CD4-positive, CD25-positive, alpha-beta regulatory T cell (primary cell): Measurements from ENCODE around the gene RPS6KA4. TPM values are rescaled to one million over a fixed set of nuclear protein-coding genes. Genes with fewer than 3 reads are reported as not detected.
A peak's percentile ranks its signal among the peaks of the same experiment; 100 is the strongest.

ENCODE experiments used
- ATAC-seq, 2 donors: fragments of 150-1000 bp; cut with Tn5 transposase; one replicate each; pipeline ENCODE4 v1.10.0; 2021; ENCODE audit warnings: low read depth in 2 of 2, moderate number of reproducible peaks in 2 of 2, moderate library complexity in 1 of 2
- DNase-seq, 3 donors: peaks; one replicate each; pipeline versions ENCODE4 v3.0.0 to v3.0.0-alpha.2; 2012 to 2022; ENCODE audit warnings: mixed read lengths in 1 of 3
- H3K27ac ChIP-seq: one replicate; pipeline ENCODE4 v1.7.0; 2013; ENCODE audit warnings: mild to moderate bottlenecking, low read length; ENCODE audit not compliant: insufficient read depth, poor library complexity, severe bottlenecking
- H3K27me3 ChIP-seq: one replicate; pipeline ENCODE4 v1.7.0; 2013; ENCODE audit warnings: low read length; ENCODE audit not compliant: control insufficient read depth, insufficient read depth
- H3K36me3 ChIP-seq: one replicate; pipeline ENCODE4 v1.7.0; 2013; ENCODE audit warnings: mild to moderate bottlenecking, low read length, moderate library complexity; ENCODE audit not compliant: control insufficient read depth, insufficient read depth
- H3K4me1 ChIP-seq: 2 replicates; pipeline ENCODE4 v1.7.0; 2013; ENCODE audit warnings: mild to moderate bottlenecking, low read length; ENCODE audit not compliant: insufficient read depth, control insufficient read depth, poor library complexity, severe bottlenecking
- H3K4me3 ChIP-seq: one replicate; pipeline ENCODE4 v1.7.0; 2013; ENCODE audit warnings: low read depth, mild to moderate bottlenecking, low read length, moderate library complexity
- H3K9me3 ChIP-seq, 2 experiments: 1 replicate in 1 of 2; 2 replicates in 1 of 2; pipeline ENCODE4 v1.7.0; 2013; ENCODE audit warnings: low read length in 2 of 2, mild to moderate bottlenecking in 1 of 2, moderate library complexity in 1 of 2; ENCODE audit not compliant: control insufficient read depth in 2 of 2
- H3K27ac Mint-ChIP-seq, 3 donors: one replicate each; pipeline ENCODE4 v1.8.0; 2020 to 2022; ENCODE audit warnings: mild to moderate bottlenecking in 3 of 3, mixed read lengths in 3 of 3, moderate library complexity in 2 of 3
- H3K27me3 Mint-ChIP-seq: one replicate; pipeline ENCODE4 v1.8.0; 2022; ENCODE audit warnings: mild to moderate bottlenecking, mixed read lengths
- H3K36me3 Mint-ChIP-seq: one replicate; pipeline ENCODE4 v1.8.0; 2020; ENCODE audit warnings: mixed read lengths
- H3K4me1 Mint-ChIP-seq, 4 donors: one replicate each; pipeline ENCODE4 v1.8.0; 2020 to 2022; ENCODE audit warnings: mixed read lengths in 4 of 4, mild to moderate bottlenecking in 1 of 4
- H3K4me3 Mint-ChIP-seq, 4 donors: one replicate each; pipeline ENCODE4 v1.8.0; 2020 to 2022; ENCODE audit warnings: mild to moderate bottlenecking in 4 of 4, mixed read lengths in 4 of 4, moderate library complexity in 3 of 4
- H3K9me3 Mint-ChIP-seq, 7 donors: one replicate each; pipeline ENCODE4 v1.8.0; 2020 to 2022; ENCODE audit warnings: mixed read lengths in 7 of 7, mild to moderate bottlenecking in 3 of 7, moderate library complexity in 2 of 7
- polyA plus RNA-seq, 4 donors: library from polyadenylated mRNA; unstranded; fragments of 300-500 nt; fragmentation: Illumina TruSeq; gene quantifications; one replicate each; pipeline ENCODE4 v1.2.3, GENCODE V29; 2021
- total RNA-seq: library from RNA; stranded (reverse); gene quantifications from one replicate; pipeline ENCODE4 v1.2.3, GENCODE V29; 2022

RPS6KA4 gene
- total and polyA plus RNA-seq, 5 donors from 2014 or later, result 6.3 to 32.7 (median 12.4) TPM

- ATAC-seq, result no peak
- DNase-seq, result no peak
- peaks cover 29% of the 10 kb centered on the region for H3K36me3 ChIP-seq
- H3K27me3 Mint-ChIP-seq, result no peaks in the 10 kb centered on the region
- peak overlapping the region; percentile 66 for H3K27ac ChIP-seq
- no peaks in the 10 kb centered on the region for H3K9me3 ChIP-seq
- H3K27me3 ChIP-seq, result no peaks in the 10 kb centered on the region
- peaks cover 10% of the 10 kb centered on the region for H3K36me3 Mint-ChIP-seq
- no peak overlapping the region for H3K4me3 ChIP-seq
- no peaks in the 10 kb centered on the region for H3K9me3 Mint-ChIP-seq
- H3K4me1 ChIP-seq, result peaks cover 28% of the 10 kb centered on the region
- peak overlapping the region in 2 of 4 donors; percentile 68 to 76 for H3K4me3 Mint-ChIP-seq
- H3K4me1 Mint-ChIP-seq, result peaks cover 0 to 42% (median 18%) of the 10 kb centered on the region in 4 donors
- H3K27ac Mint-ChIP-seq, result peak overlapping the region in 1 of 3 donors; percentile 69
Observed at GRCh38 chr11:64358536-64358906, 441 bp upstream of the RPS6KA4 start.

- peak overlapping the region; percentile 68 for H3K4me3 ChIP-seq
- H3K27ac Mint-ChIP-seq, result peak overlapping the region; percentile 56 to 96 (median 91)
- H3K9me3 Mint-ChIP-seq, result no peaks in the 10 kb centered on the region
- peak overlapping the region; percentile 10 for H3K27ac ChIP-seq
- no peaks in the 10 kb centered on the region for H3K27me3 ChIP-seq
- H3K4me1 ChIP-seq, result peaks cover 28% of the 10 kb centered on the region
- peaks cover 0 to 42% (median 20%) of the 10 kb centered on the region in 4 donors for H3K4me1 Mint-ChIP-seq
- peak overlapping the region; percentile 94 to 97 (median 96) for H3K4me3 Mint-ChIP-seq
- H3K27me3 Mint-ChIP-seq, result no peaks in the 10 kb centered on the region
- peak; percentile 30 to 38 for ATAC-seq
- H3K9me3 ChIP-seq, result no peaks in the 10 kb centered on the region
- H3K36me3 ChIP-seq, result peaks cover 36% of the 10 kb centered on the region
- H3K36me3 Mint-ChIP-seq, result peaks cover 17% of the 10 kb centered on the region
- peak in 2 of 3 donors; percentile 30 to 68 for DNase-seq
Observed at GRCh38 chr11:64359712-64360445, 917 bp downstream of the RPS6KA4 start.

GRCh38 chr11:64360448-64360921 lies 1.5 kb downstream of the RPS6KA4 start:
- Histone ChIP-seq H3K27ac (peak overlapping the region; percentile 10), H3K9me3 (no peaks in the 10 kb centered on the region), H3K4me1 (peaks cover 28% of the 10 kb centered on the region), H3K27me3 (no peaks in the 10 kb centered on the region), H3K4me3 (no peak overlapping the region), H3K36me3 (peaks cover 42% of the 10 kb centered on the region)
- Mint-ChIP-seq H3K4me3 (peak overlapping the region; percentile 94 to 97 (median 96)), H3K9me3 (no peaks in the 10 kb centered on the region), H3K27me3 (no peaks in the 10 kb centered on the region), H3K4me1 (peaks cover 0 to 42% (median 19%) of the 10 kb centered on the region in 4 donors), H3K27ac (peak overlapping the region in 1 of 3 donors; percentile 91), H3K36me3 (peaks cover 17% of the 10 kb centered on the region)
- ATAC-seq, result no peak
- no peak for DNase-seq

- H3K9me3 ChIP-seq, result no peaks in the 10 kb centered on the region
- H3K27me3 ChIP-seq, result no peaks in the 10 kb centered on the region
- no peak overlapping the region for H3K27ac ChIP-seq
- DNase-seq, result no peak
- H3K4me1 ChIP-seq, result peaks cover 28% of the 10 kb centered on the region
- Mint-ChIP-seq H3K36me3 (peaks cover 21% of the 10 kb centered on the region), H3K27me3 (no peaks in the 10 kb centered on the region), H3K9me3 (no peaks in the 10 kb centered on the region), H3K4me1 (peaks cover 0 to 38% (median 16%) of the 10 kb centered on the region in 4 donors), H3K27ac (no peak overlapping the region), H3K4me3 (peak overlapping the region in 2 of 4 donors; percentile 56 to 83)
- peaks cover 53% of the 10 kb centered on the region for H3K36me3 ChIP-seq
- no peak overlapping the region for H3K4me3 ChIP-seq
- ATAC-seq, result no peak
Observed at GRCh38 chr11:64361659-64362058, 2.7 kb downstream of the RPS6KA4 start.

GRCh38 chr11:64362339-64362738 lies 3.4 kb downstream of the RPS6KA4 start:
- Mint-ChIP-seq H3K27ac (no peak overlapping the region), H3K27me3 (no peaks in the 10 kb centered on the region), H3K9me3 (no peaks in the 10 kb centered on the region), H3K4me3 (peak overlapping the region in 3 of 4 donors; percentile 56 to 83 (median 61)), H3K36me3 (peaks cover 24% of the 10 kb centered on the region), H3K4me1 (peaks cover 0 to 36% (median 15%) of the 10 kb centered on the region in 4 donors)
- no peak overlapping the region for H3K4me3 ChIP-seq
- DNase-seq (no peak), ATAC-seq (no peak)
- H3K4me1 ChIP-seq, result peaks cover 27% of the 10 kb centered on the region
- no peaks in the 10 kb centered on the region for H3K27me3 ChIP-seq
- H3K27ac ChIP-seq, result no peak overlapping the region
- peaks cover 57% of the 10 kb centered on the region for H3K36me3 ChIP-seq
- no peaks in the 10 kb centered on the region for H3K9me3 ChIP-seq

- Histone ChIP-seq H3K4me1 (peaks cover 8% of the 10 kb centered on the region), H3K27me3 (no peaks in the 10 kb centered on the region), H3K9me3 (no peaks in the 10 kb centered on the region), H3K36me3 (peaks cover 62% of the 10 kb centered on the region), H3K27ac (no peak overlapping the region), H3K4me3 (no peak overlapping the region)
- Mint-ChIP-seq H3K27me3 (no peaks in the 10 kb centered on the region), H3K4me1 (peaks cover 0 to 23% (median 14%) of the 10 kb centered on the region in 4 donors), H3K36me3 (peaks cover 24% of the 10 kb centered on the region), H3K4me3 (no peak overlapping the region), H3K27ac (no peak overlapping the region), H3K9me3 (no peaks in the 10 kb centered on the region)
- DNase-seq (no peak), ATAC-seq (no peak)
Observed at GRCh38 chr11:64364435-64364834, 5.5 kb downstream of the RPS6KA4 start.

- no peak overlapping the region for H3K27ac Mint-ChIP-seq
- no peaks in the 10 kb centered on the region for H3K9me3 ChIP-seq
- H3K4me1 Mint-ChIP-seq, result peaks cover 0 to 18% (median 10%) of the 10 kb centered on the region in 4 donors
- DNase-seq, result no peak
- peaks cover 65% of the 10 kb centered on the region for H3K36me3 ChIP-seq
- no peak for ATAC-seq
- H3K4me3 Mint-ChIP-seq, result no peak overlapping the region
- H3K36me3 Mint-ChIP-seq, result peaks cover 26% of the 10 kb centered on the region
- no peaks in the 10 kb centered on the region for H3K9me3 Mint-ChIP-seq
- H3K27me3 Mint-ChIP-seq, result no peaks in the 10 kb centered on the region
- H3K4me1 ChIP-seq, result peaks cover 3% of the 10 kb centered on the region
- H3K27ac ChIP-seq, result no peak overlapping the region
- no peaks in the 10 kb centered on the region for H3K27me3 ChIP-seq
- H3K4me3 ChIP-seq, result no peak overlapping the region
Observed at GRCh38 chr11:64364911-64365310, 5.9 kb downstream of the RPS6KA4 start.
